ENCODE data around the gene ATP8B3. TPM values are rescaled to one million over a fixed set of nuclear protein-coding genes. Genes with fewer than 3 reads are reported as not detected.
A peak's percentile ranks its signal among the peaks of the same experiment; 100 is the strongest.

ATP8B3 gene
- total RNA-seq, 1 experiment from 2014 or later, result not detected

- Histone ChIP-seq H3K27me3 (peaks cover 77% of the 10 kb centered on the region), H3K4me3 (no peak overlapping the region), H3K36me3 (no peaks in the 10 kb centered on the region), H3K9me3 (no peaks in the 10 kb centered on the region)
- no peak for DNase-seq
Measured at GRCh38 chr19:1760020-1760419, 52.1 kb downstream of the ATP8B3 start.

- no peaks in the 10 kb centered on the region for H3K9me3 ChIP-seq
- no peak overlapping the region for H3K4me3 ChIP-seq
- no peaks in the 10 kb centered on the region for H3K36me3 ChIP-seq
- peaks cover 73% of the 10 kb centered on the region for H3K27me3 ChIP-seq
- DNase-seq, result no peak
Measured at GRCh38 chr19:1758959-1759903, 52.8 kb downstream of the ATP8B3 start.

DNA sequence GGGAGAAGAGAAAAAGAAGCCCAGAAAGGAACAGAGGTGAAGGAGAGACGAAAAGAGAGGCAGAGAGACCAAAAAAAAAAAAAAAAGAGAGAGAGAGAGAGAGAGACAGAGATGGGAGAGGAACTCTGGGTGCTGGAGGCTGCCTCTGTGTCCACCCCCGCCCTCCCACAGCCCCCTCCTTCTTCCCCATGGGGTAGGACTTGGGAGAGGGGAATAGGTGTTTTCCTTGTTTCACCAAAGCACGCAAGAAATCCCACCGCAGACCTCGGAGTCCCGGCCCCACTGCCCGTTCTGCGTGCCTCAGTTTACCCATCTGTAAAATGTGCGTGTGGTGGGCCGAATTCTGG, 53.9 kb downstream of the ATP8B3 start:
- Histone ChIP-seq H3K9me3 (no peaks in the 10 kb centered on the region), H3K36me3 (no peaks in the 10 kb centered on the region), H3K27me3 (peaks cover 67% of the 10 kb centered on the region), H3K4me3 (no peak overlapping the region)
- no peak for DNase-seq

DNA sequence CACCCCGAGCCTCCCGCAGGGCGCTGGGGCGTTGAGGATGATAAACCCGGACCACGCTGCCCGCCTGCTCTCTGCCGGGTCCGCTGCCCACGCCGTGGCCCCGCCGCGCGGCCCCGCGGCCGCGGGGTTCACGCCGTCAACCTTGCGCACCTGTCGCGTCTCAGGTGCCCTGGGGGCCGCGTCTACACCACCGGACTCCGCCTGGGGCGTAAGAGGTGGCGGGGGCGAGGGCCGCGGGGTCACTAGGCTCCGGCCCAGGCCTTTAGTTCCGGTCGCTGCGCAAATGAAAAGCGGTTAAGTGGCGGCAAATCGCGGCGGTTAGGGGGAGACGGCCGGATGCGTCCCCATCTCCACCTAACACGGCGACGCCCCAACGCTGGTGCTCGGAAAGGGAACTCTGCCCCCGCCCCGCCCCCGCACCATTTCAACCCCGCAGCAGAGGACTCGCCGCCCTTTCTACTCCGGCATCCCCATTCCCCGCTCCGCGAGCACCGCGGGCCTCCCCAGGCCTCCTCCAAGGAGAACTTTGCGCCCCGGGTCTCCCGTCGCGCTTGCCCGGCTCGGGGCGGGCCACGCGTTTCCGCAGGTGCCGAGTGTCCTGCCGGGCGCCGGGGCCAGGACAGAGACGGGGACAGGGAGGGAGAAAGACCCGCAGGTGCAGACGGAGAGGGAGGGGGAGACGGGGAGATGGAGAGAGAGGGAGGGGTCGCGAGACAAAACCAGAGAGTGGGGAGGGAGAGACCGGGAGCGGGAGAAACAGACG, 54.4 kb downstream of the ATP8B3 start:
- no peaks in the 10 kb centered on the region for H3K9me3 ChIP-seq
- peaks cover 68% of the 10 kb centered on the region for H3K27me3 ChIP-seq
- DNase-seq, result no peak
- H3K36me3 ChIP-seq, result no peaks in the 10 kb centered on the region
- no peak overlapping the region for H3K4me3 ChIP-seq

DNA sequence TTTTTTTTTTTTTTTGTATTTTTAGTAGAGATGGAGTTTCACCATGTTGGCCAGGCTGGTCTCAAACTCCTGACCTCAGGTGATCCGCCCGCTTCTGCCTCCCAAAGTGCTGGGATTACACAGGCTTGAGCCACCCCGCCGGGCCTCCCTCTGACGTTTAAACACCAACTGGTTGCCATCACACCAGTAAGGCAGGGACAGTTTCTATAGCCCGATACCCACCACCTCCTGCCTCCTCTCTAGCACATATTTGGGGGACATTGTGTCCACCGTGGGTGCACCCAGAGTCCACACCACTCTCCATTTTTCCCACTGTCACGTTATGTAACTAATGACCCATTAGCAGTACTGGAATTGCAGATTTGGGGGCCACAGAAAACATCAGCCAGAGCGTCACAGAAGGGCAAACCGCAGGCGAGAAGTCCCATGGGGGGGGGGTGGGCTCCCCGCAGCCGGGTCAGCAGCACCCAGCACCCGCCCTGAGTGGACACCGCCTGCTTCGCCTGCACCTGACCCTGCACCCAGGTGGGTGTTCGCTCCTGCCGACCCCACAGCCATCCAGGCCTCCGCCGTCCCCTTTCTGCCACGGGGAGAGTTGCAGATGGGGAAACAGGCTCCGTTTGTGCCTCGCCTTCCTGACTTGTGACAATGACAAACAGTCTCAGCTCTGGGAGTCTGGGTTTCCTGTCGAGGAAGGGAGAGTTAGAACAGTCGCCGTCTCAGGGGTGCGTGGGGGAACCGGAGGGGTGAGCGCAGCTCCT, 55.2 kb downstream of the ATP8B3 start:
- H3K36me3 ChIP-seq, result no peaks in the 10 kb centered on the region
- DNase-seq, result no peak
- no peaks in the 10 kb centered on the region for H3K9me3 ChIP-seq
- peaks cover 67% of the 10 kb centered on the region for H3K27me3 ChIP-seq
- H3K4me3 ChIP-seq, result no peak overlapping the region

- no peak for DNase-seq
- H3K36me3 ChIP-seq, result no peaks in the 10 kb centered on the region
- peaks cover 67% of the 10 kb centered on the region for H3K27me3 ChIP-seq
- H3K9me3 ChIP-seq, result no peaks in the 10 kb centered on the region
- no peak overlapping the region for H3K4me3 ChIP-seq
Measured at GRCh38 chr19:1756264-1756663, 55.8 kb downstream of the ATP8B3 start.

GRCh38 chr19:1755467-1756171, 56.5 kb downstream of the ATP8B3 start:
- no peaks in the 10 kb centered on the region for H3K36me3 ChIP-seq
- peaks cover 70% of the 10 kb centered on the region for H3K27me3 ChIP-seq
- no peak for DNase-seq
- H3K9me3 ChIP-seq, result no peaks in the 10 kb centered on the region
- H3K4me3 ChIP-seq, result no peak overlapping the region

DNA sequence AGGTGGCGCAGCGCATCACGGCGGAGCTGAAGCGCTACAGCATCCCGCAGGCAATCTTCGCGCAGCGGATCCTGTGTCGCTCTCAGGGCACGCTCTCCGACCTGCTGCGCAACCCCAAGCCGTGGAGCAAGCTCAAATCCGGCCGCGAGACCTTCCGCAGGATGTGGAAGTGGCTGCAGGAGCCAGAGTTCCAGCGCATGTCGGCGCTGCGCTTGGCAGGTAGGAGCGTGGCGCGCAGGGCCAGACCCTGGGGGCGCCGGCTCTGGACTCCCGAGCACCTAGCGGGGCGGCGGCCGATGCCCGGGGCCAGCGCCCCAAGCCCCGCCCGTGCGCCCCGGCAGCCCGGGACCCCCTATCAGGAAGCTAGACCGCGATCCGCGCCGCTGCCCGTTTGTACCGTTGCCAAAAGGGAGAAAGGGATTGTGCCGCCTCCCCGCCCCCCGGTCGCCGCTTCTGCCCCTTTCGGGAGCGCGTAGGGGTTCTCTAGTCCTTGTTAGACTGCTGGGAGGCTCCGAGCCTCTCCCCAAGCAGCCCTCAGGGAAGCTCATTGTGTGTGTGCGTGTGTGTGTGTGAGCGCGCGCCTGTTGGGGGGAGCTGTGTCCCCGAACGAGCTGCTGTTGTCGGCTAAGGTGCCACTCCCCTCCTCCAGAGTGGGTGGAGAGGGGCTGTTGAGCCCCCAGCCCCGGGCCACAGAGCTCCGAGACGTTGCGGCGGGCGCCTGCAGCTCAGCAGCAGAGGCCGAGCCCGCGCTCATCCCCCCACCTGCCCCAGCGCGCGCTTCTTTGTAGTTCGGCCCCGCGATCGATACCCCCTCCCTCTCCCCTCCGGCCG, 57.2 kb downstream of the ATP8B3 start:
- H3K9me3 ChIP-seq, result no peaks in the 10 kb centered on the region
- H3K27me3 ChIP-seq, result peaks cover 70% of the 10 kb centered on the region
- no peaks in the 10 kb centered on the region for H3K36me3 ChIP-seq
- no peak for DNase-seq
- H3K4me3 ChIP-seq, result no peak overlapping the region

DNA sequence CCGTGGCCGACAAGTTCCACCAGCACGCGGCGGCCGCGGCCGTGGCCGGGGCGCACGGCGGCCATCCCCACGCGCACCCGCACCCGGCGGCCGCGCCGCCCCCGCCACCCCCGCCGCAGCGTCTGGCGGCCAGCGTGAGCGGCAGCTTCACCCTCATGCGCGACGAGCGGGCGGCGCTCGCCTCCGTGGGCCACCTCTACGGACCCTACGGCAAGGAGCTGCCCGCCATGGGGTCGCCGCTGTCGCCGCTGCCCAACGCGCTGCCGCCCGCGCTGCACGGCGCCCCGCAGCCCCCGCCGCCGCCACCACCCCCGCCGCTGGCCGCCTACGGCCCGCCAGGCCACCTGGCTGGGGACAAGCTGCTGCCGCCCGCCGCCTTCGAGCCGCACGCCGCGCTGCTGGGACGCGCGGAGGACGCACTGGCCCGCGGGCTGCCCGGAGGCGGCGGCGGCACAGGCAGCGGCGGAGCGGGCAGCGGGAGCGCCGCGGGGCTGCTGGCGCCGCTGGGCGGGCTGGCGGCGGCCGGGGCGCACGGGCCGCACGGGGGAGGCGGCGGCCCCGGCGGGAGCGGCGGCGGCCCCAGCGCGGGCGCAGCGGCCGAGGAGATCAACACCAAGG, 57.9 kb downstream of the ATP8B3 start:
- H3K27me3 ChIP-seq, result peaks cover 71% of the 10 kb centered on the region
- no peak overlapping the region for H3K4me3 ChIP-seq
- no peak for DNase-seq
- no peaks in the 10 kb centered on the region for H3K9me3 ChIP-seq
- no peaks in the 10 kb centered on the region for H3K36me3 ChIP-seq

DNA sequence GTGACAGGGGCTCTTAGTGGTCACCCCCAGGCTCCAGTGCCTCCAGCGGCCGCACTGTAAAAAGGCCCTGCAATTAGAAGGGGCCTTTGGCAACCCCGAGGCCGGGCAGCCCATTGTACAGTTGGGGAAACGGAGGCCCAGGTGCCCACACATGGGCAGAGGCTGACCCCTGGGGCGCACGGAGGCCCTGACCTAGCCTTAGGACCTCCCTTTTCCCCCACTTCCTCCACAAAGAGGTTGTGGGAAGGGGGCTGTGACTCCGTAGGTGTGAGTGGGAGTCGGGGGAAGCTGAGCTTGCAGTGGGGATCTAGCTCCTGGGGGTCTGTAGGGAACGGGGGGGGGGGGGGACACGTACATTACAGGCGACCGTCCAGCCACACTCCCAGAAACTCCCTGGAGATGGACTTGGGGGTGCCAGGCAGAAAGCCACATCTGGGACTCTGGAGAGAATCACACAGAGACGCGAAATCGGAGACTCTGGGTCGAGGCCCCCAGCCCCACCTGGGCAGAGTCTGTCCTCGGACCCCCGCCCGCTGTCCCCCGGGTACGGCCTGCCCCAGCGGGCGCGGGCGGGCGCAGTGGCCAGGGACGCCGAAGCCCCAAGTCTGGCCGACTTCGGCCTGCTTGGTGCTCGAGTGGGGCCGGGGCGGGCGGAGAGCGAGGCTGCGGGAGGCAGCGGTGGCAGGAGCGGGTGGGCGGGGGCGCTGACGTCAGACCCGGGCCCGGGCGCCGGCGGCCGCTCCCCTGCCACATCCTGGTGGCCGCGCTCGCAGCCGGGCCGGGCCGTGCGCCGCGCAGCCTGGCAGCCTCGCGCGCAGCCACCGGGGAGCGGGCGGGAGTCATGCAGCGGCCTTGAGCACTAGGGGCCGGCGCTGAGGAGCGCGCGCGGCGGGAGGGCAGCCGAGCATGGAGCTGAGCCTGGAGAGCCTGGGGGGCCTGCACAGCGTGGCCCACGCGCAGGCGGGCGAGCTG, 59.0 kb downstream of the ATP8B3 start, which contains the start of gene ONECUT3:
Gene ONECUT3, plus strand, starts transcription at position 750 of the 972 bp plus-strand sequence. Its CDS starts 157 bp downstream, at position 907.
- Histone ChIP-seq H3K9me3 (no peaks in the 10 kb centered on the region), H3K27me3 (peaks cover 78% of the 10 kb centered on the region), H3K36me3 (no peaks in the 10 kb centered on the region), H3K4me3 (no peak within 1 kb of the TSS)
- peak; percentile 19 for DNase-seq

DNA sequence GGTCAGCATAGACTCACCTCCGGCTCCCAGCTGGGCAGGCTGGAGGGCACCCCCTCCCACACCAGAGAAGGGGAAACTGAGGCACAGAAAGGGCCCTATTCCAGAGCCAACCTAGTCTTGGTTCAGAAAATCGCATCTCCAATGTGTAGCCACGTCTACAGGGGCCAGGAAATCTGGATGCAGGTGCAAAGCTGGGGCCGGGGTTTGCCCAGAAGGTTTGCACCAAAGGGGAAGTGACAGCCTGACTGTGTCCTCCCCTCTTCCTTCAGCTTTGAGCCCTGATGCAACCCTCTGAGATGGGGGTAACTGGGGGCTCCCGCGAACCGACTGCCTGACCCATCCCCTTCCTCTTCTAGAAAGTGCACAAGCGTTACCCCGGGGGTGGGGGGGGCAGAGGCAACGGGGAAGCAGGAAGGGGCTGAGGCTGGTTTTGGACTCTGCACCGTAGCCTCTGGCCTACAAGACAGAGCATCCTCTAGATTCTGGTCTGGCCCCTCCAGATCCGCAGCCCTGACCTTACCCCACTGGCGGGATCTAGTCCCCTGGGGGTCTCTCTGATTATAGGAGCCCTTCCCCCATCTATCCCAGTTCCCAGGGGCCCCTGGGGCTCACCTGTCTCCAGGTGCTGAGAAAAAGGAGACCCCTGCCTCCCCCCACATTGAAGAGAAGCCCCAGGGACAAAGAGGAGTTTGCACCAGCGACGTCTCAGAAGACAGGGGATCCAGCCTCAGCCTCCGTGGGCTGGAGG, 59.9 kb downstream of the ATP8B3 start:
- DNase-seq, result no peak
- Histone ChIP-seq H3K9me3 (no peaks in the 10 kb centered on the region), H3K36me3 (no peaks in the 10 kb centered on the region), H3K27me3 (peaks cover 74% of the 10 kb centered on the region), H3K4me3 (no peak overlapping the region)

DNA sequence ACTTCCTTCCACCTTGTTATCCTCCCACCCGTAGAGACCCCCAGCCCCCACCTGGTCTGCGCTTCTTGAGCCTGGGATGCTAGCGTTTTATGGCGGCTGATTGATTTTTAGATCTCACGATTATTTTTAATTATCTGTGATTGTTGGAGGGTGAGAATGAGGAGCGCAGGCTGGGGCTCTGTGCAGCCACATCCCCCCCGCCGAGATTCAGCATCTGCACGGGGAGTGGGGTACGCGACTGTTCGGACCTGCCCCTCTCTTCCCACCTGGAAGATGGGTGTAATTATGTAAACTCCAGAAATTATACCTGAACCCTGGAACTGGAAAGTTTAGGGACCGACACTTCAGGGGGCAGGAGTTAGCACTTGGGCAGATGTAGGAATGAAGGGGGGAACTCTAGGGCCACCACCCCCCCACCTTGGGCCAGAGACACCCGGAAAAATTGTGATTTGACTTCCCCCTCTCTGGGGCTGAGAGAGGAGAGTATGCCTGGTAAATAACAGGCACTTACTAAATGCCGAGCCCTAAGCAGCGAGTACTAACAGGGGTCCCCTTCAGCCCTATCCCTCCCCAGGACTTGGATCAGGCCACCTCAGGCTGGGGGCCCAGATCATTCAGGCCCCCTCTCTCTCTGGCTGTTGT, 60.6 kb downstream of the ATP8B3 start:
- DNase-seq, result no peak
- peaks cover 73% of the 10 kb centered on the region for H3K27me3 ChIP-seq

GRCh38 chr19:1750343-1751021, 61.6 kb downstream of the ATP8B3 start:
- no peak for DNase-seq
- no peaks in the 10 kb centered on the region for H3K9me3 ChIP-seq
- H3K4me3 ChIP-seq, result no peak overlapping the region
- peaks cover 65% of the 10 kb centered on the region for H3K27me3 ChIP-seq
- H3K36me3 ChIP-seq, result no peaks in the 10 kb centered on the region

More for the DNA sequence above, 60.6 kb downstream of the ATP8B3 start:
- Histone ChIP-seq H3K9me3 (no peaks in the 10 kb centered on the region), H3K4me3 (no peak overlapping the region), H3K36me3 (no peaks in the 10 kb centered on the region)
